ENCODE measurements around the gene VAT1L.

DNA sequence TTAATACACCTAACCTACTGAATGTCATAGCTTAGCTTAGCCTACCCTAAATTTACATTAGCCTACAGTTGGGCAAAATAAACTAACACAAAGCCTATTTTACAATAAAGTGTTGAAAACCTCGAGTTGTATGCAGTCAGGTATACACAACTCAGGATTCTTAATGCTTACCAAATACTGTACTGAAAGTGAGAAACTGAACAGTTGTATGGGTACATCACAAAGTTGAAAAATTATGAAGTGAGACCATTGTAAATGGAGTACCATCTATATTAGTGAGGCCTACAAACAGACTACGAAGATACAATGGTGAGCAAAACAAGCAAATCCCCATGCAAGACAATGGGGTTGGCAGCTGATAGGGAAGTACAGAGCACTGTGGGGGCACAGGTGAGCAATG, 79.7 kb downstream of the VAT1L start:
- TF ChIP-seq, protein P1, sequence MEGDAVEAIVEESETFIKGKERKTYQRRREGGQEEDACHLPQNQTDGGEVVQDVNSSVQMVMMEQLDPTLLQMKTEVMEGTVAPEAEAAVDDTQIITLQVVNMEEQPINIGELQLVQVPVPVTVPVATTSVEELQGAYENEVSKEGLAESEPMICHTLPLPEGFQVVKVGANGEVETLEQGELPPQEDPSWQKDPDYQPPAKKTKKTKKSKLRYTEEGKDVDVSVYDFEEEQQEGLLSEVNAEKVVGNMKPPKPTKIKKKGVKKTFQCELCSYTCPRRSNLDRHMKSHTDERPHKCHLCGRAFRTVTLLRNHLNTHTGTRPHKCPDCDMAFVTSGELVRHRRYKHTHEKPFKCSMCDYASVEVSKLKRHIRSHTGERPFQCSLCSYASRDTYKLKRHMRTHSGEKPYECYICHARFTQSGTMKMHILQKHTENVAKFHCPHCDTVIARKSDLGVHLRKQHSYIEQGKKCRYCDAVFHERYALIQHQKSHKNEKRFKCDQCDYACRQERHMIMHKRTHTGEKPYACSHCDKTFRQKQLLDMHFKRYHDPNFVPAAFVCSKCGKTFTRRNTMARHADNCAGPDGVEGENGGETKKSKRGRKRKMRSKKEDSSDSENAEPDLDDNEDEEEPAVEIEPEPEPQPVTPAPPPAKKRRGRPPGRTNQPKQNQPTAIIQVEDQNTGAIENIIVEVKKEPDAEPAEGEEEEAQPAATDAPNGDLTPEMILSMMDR (IDR thresholded peaks at IDR 0.05; ENCODE audit: low read length), result no peak
- no peak for TF ChIP-seq EZH2 (IDR thresholded peaks at IDR 0.05; ENCODE audit: borderline replicate concordance, low read length)

All from OCI-LY1 (cell line).